GM12872 (cell line): ENCODE data around the gene MLLT3.

Experiments
- CTCF ChIP-seq: IDR thresholded peaks from 3 replicates; pipeline ENCODE4 v1.5.1; 2011; ENCODE audit warnings: low read depth, mild to moderate bottlenecking, low read length, moderate library complexity; ENCODE audit not compliant: insufficient read depth

Gene MLLT3

GRCh38 chr9:20481437-20481836 is 140.9 kb downstream of the MLLT3 start:
- no peak for TF ChIP-seq CTCF

GRCh38 chr9:20480249-20480648 is 142.1 kb downstream of the MLLT3 start:
- TF ChIP-seq CTCF = no peak

- no peak for TF ChIP-seq CTCF
Measured at GRCh38 chr9:20479419-20480155, 142.7 kb downstream of the MLLT3 start.

GRCh38 chr9:20478786-20479185 is 143.5 kb downstream of the MLLT3 start:
- no peak for TF ChIP-seq CTCF

GRCh38 chr9:20477940-20478620 is 144.2 kb downstream of the MLLT3 start:
- no peak for TF ChIP-seq CTCF

GRCh38 chr9:20476912-20477521 is 145.3 kb downstream of the MLLT3 start:
- TF ChIP-seq CTCF = no peak

GRCh38 chr9:20474496-20474895 is 147.8 kb downstream of the MLLT3 start:
- TF ChIP-seq CTCF = no peak
